22Rv1 (cell line): ENCODE results near the gene CCDC169.

Experiments
- ZFX ChIP-seq: fragments of 450-650 bp; IDR thresholded peaks from 2 replicates; pipeline ENCODE4 v1.6.1; 2017; ENCODE audit warnings: antibody characterized with exemption, borderline replicate concordance
- TF ChIP-seq, protein P1 (sequence below): fragments of 450-650 bp; IDR thresholded peaks from 2 replicates; pipeline ENCODE4 v1.5.1; 2017; ENCODE audit warnings: mild to moderate bottlenecking

DNA sequence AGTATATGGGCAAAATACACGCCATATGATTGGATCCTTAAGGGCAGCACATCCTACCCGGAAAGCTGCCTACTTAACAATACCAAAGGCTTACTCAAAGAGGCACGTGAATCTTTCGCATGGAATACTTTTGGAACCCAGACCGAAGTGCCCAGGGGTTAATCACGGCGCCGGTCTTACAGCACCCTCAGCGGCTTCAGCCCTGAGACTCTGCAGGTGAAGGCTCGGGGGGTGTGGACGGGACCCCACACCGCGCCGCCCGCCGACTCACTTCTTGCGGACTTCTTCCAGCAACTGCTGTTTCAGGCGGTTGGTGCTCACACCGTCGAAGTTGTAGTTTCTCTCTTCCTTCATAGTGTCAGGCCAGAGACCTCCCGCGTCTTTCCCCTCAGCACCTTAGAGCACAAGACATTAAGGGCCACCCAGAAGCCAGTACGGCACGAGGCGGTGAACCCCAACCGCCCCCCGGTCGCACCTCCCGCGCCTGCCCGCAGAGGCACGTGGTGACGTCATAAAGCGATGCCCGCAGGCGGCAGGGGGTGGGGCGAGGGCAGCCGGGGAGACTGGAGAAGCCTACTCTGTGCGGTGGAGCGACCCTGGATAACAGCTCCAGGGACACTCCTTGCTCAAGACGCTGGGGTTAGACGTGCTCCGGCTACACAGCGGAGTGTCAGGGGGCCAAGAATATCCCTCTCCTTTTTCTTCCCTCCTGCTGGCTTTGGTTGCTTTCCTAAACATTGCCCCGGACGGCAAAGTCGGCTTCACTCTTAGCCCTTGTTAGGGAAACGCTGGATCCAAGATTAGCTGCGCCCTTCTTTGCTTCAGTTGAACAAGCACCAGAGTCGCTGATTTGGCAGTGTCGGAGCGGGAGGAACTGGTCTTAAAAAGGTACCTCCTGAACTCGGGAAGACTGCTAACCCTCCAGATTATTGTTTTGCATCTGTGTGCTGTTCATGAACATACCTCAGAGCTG, at the start of gene CCDC169:
- TF ChIP-seq, protein P1, sequence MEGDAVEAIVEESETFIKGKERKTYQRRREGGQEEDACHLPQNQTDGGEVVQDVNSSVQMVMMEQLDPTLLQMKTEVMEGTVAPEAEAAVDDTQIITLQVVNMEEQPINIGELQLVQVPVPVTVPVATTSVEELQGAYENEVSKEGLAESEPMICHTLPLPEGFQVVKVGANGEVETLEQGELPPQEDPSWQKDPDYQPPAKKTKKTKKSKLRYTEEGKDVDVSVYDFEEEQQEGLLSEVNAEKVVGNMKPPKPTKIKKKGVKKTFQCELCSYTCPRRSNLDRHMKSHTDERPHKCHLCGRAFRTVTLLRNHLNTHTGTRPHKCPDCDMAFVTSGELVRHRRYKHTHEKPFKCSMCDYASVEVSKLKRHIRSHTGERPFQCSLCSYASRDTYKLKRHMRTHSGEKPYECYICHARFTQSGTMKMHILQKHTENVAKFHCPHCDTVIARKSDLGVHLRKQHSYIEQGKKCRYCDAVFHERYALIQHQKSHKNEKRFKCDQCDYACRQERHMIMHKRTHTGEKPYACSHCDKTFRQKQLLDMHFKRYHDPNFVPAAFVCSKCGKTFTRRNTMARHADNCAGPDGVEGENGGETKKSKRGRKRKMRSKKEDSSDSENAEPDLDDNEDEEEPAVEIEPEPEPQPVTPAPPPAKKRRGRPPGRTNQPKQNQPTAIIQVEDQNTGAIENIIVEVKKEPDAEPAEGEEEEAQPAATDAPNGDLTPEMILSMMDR: no peak
- no peak for TF ChIP-seq ZFX
